ENCODE measurements around the gene TRIM4.
A peak's percentile ranks its signal among the peaks of the same experiment; 100 is the strongest.
"Not testable (repeated sequence)": the region's sequence is repeated elsewhere in the genome, so short reads cannot be mapped to it uniquely, and the experiment has no call there.

Gene TRIM4

DNA sequence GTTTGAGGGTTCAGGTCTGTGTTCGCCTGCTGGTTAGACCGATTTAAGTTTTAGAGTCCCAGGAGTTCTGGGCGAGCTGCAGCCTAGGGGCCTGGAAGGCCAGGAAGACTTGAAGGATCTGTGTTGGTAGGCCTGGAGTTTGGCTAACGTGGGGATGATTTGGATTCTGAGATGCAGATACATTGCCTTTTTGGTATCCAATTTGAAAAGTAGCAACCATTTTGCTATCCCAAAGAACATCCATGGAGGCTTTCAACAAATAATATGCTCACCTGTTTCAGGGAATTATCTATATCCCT, 433 bp upstream of the TRIM4 start:
- H3K36me3 ChIP-seq (ENCODE audit: insufficient read depth, low read length) = peaks cover 16% of the 10 kb centered on the region
- H3K4me3 ChIP-seq (ENCODE audit: low read depth, low read length) = peak overlapping the region; percentile 87
- H2AFZ ChIP-seq (ENCODE audit: low read length, unreplicated experiment) = peak overlapping the region; percentile 92
- peak overlapping the region; percentile 74 for H3K27ac ChIP-seq (ENCODE audit: low read depth, low read length)
- H3K79me2 ChIP-seq (ENCODE audit: control insufficient read depth, insufficient read depth, low read length, unreplicated experiment) = peaks cover 44% of the 10 kb centered on the region
- no peaks in the 10 kb centered on the region for H3K27me3 ChIP-seq (ENCODE audit: insufficient read depth, low read length)
- H3K4me1 ChIP-seq (ENCODE audit: control insufficient read depth, insufficient read depth, low read length, unreplicated experiment) = peaks cover 6% of the 10 kb centered on the region

- Histone ChIP-seq H3K27me3 (ENCODE audit: insufficient read depth, low read length) (no peaks in the 10 kb centered on the region), H3K36me3 (ENCODE audit: insufficient read depth, low read length) (peaks cover 28% of the 10 kb centered on the region), H3K79me2 (ENCODE audit: control insufficient read depth, insufficient read depth, low read length, unreplicated experiment) (peaks cover 52% of the 10 kb centered on the region), H2AFZ (ENCODE audit: low read length, unreplicated experiment) (no peak overlapping the region), H3K4me1 (ENCODE audit: control insufficient read depth, insufficient read depth, low read length, unreplicated experiment) (no peaks in the 10 kb centered on the region), H3K4me3 (ENCODE audit: low read depth, low read length) (no peak overlapping the region), H3K27ac (ENCODE audit: low read depth, low read length) (no peak overlapping the region)
These were observed 8.4 kb downstream of the TRIM4 start for GRCh38 chr7:99910976-99911375.

- Histone ChIP-seq H3K27ac (ENCODE audit: low read depth, low read length) (no peak overlapping the region), H2AFZ (ENCODE audit: low read length, unreplicated experiment) (no peak overlapping the region), H3K27me3 (ENCODE audit: insufficient read depth, low read length) (no peaks in the 10 kb centered on the region)
These were observed 17.7 kb downstream of the TRIM4 start for GRCh38 chr7:99901581-99901980.

DNA sequence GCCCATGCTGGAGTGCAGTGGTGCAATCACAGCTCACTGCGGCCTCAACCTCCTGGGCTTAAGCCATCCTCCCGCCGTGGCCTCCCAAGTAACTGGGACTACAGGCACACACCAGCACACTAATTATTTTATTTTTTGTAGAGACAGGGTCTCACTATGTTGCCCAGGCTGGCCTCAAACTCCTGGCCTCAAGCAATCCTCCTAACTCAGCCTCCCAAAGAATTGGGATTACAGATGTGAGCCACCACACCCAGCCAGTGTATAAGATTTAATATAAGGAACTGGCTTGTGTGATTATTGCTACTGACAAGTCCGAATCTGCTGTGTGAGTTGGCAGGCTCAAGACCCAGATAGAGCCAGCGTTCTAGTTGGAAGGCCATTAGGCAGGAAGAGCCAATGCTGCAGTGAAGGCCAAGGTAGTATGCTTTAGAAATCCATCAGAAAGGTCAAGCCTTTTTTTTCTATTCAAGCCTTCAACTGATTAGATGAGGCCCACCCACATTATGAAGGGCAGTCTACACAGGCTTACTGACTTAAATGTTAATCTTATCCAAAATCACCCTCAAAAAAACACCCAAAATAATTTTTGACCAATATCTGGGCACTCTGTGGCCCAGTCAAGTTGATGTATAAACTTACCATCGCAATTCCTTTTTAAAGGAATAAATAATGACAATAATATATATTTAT, 19.4 kb downstream of the TRIM4 start:
- H3K27ac ChIP-seq (ENCODE audit: low read depth, low read length) = no peak overlapping the region
- no peak overlapping the region for H3K4me3 ChIP-seq (ENCODE audit: low read depth, low read length)
- peaks cover 40% of the 10 kb centered on the region for H3K36me3 ChIP-seq (ENCODE audit: insufficient read depth, low read length)
- H3K27me3 ChIP-seq (ENCODE audit: insufficient read depth, low read length) = no peaks in the 10 kb centered on the region
- no peak overlapping the region for H2AFZ ChIP-seq (ENCODE audit: low read length, unreplicated experiment)
- H3K4me1 ChIP-seq (ENCODE audit: control insufficient read depth, insufficient read depth, low read length, unreplicated experiment) = no peaks in the 10 kb centered on the region
- no peaks in the 10 kb centered on the region for H3K79me2 ChIP-seq (ENCODE audit: control insufficient read depth, insufficient read depth, low read length, unreplicated experiment)

More at GRCh38 chr7:99901581-99901980, 17.7 kb downstream of the TRIM4 start:
- Histone ChIP-seq H3K4me1 (ENCODE audit: control insufficient read depth, insufficient read depth, low read length, unreplicated experiment) (no peaks in the 10 kb centered on the region), H3K4me3 (ENCODE audit: low read depth, low read length) (no peak overlapping the region), H3K79me2 (ENCODE audit: control insufficient read depth, insufficient read depth, low read length, unreplicated experiment) (no peaks in the 10 kb centered on the region), H3K36me3 (ENCODE audit: insufficient read depth, low read length) (peaks cover 48% of the 10 kb centered on the region)

- Histone ChIP-seq H3K27ac (ENCODE audit: low read depth, low read length) (no peak overlapping the region), H3K4me3 (ENCODE audit: low read depth, low read length) (no peak overlapping the region), H3K79me2 (ENCODE audit: control insufficient read depth, insufficient read depth, low read length, unreplicated experiment) (no peaks in the 10 kb centered on the region), H3K4me1 (ENCODE audit: control insufficient read depth, insufficient read depth, low read length, unreplicated experiment) (no peaks in the 10 kb centered on the region), H2AFZ (ENCODE audit: low read length, unreplicated experiment) (no peak overlapping the region), H3K27me3 (ENCODE audit: insufficient read depth, low read length) (no peaks in the 10 kb centered on the region), H3K36me3 (ENCODE audit: insufficient read depth, low read length) (peaks cover 37% of the 10 kb centered on the region)
These were observed 20.5 kb downstream of the TRIM4 start for GRCh38 chr7:99898836-99899235.

DNA sequence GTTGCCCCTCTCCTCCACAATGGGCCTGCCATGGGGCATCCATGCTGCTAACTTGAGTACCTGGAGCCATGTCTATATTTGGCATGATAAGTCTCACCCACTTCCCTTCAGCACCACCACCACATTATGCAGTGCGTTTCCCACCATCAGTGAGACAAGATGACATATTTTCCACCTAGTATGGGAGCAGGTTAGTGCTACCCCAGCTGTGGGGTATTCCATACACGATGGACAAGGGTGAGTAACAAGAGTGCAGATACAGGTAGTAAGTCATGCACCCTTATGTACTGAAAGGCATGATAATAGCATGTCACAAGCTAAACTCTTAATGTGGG, 21.3 kb downstream of the TRIM4 start:
- Histone ChIP-seq H3K79me2 (ENCODE audit: control insufficient read depth, insufficient read depth, low read length, unreplicated experiment) (no peaks in the 10 kb centered on the region), H3K4me1 (ENCODE audit: control insufficient read depth, insufficient read depth, low read length, unreplicated experiment) (no peaks in the 10 kb centered on the region), H3K27me3 (ENCODE audit: insufficient read depth, low read length) (no peaks in the 10 kb centered on the region), H3K27ac (ENCODE audit: low read depth, low read length) (no peak overlapping the region), H3K4me3 (ENCODE audit: low read depth, low read length) (no peak overlapping the region), H3K36me3 (ENCODE audit: insufficient read depth, low read length) (peaks cover 28% of the 10 kb centered on the region), H2AFZ (ENCODE audit: low read length, unreplicated experiment) (no peak overlapping the region)

- Histone ChIP-seq H3K27ac (ENCODE audit: low read depth, low read length) (no peak overlapping the region), H3K4me3 (ENCODE audit: low read depth, low read length) (no peak overlapping the region), H3K4me1 (ENCODE audit: control insufficient read depth, insufficient read depth, low read length, unreplicated experiment) (no peaks in the 10 kb centered on the region), H3K79me2 (ENCODE audit: control insufficient read depth, insufficient read depth, low read length, unreplicated experiment) (no peaks in the 10 kb centered on the region), H2AFZ (ENCODE audit: low read length, unreplicated experiment) (no peak overlapping the region), H3K27me3 (ENCODE audit: insufficient read depth, low read length) (no peaks in the 10 kb centered on the region), H3K36me3 (ENCODE audit: insufficient read depth, low read length) (peaks cover 23% of the 10 kb centered on the region)
These were observed 21.9 kb downstream of the TRIM4 start for GRCh38 chr7:99897322-99898022.

DNA sequence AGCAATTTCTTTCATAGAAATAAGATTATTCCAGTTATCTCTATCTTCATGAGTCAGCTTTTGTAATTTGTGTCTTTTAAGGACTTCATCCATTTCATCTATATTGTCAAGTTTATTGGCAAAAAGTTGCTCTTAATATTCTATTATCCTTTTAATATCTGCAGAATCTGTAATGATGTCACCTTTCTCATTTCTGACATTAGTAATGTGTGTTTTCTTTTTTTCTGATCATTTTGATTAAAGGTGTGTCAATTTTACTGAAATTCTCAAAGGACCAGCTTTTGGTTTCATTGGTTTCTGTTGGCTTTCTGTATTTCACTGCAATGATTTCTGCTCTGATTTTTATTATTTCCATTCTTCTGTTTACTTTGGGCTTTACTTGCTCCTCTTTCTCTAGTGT, 24.6 kb downstream of the TRIM4 start:
- H3K27me3 ChIP-seq (ENCODE audit: insufficient read depth, low read length) = no peaks in the 10 kb centered on the region
- no peaks in the 10 kb centered on the region for H3K79me2 ChIP-seq (ENCODE audit: control insufficient read depth, insufficient read depth, low read length, unreplicated experiment)
- no peak overlapping the region for H3K4me3 ChIP-seq (ENCODE audit: low read depth, low read length)
- H3K27ac ChIP-seq (ENCODE audit: low read depth, low read length) = no peak overlapping the region
- H3K4me1 ChIP-seq (ENCODE audit: control insufficient read depth, insufficient read depth, low read length, unreplicated experiment) = no peaks in the 10 kb centered on the region
- peaks cover 14% of the 10 kb centered on the region; the same call in 1 of the 2 replicates for H3K36me3 ChIP-seq (ENCODE audit: insufficient read depth, low read length)
- H2AFZ ChIP-seq (ENCODE audit: low read length, unreplicated experiment) = no peak overlapping the region

DNA sequence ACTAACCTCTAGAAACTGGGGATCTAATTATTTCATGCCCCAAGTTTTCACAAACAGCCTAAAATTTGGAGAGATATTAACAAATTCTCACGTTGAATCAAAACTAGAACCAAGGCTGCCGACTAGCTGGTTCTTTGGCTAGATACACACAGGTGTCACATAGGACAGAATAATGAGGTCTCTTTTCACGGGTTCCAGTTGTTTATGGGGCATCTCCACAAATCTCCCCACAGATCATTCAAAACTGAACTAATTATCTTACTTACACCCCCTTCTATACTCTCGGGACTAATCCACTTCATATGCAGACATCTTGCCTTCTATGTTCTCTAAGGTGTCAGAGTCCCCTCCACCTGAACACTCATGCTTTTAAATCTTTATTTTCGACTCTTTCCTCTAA, 26.1 kb downstream of the TRIM4 start:
- peaks cover 14% of the 10 kb centered on the region; the same call in 1 of the 2 replicates for H3K36me3 ChIP-seq (ENCODE audit: insufficient read depth, low read length)
- no peak overlapping the region for H2AFZ ChIP-seq (ENCODE audit: low read length, unreplicated experiment)
- no peak overlapping the region for H3K27ac ChIP-seq (ENCODE audit: low read depth, low read length)
- H3K4me1 ChIP-seq (ENCODE audit: control insufficient read depth, insufficient read depth, low read length, unreplicated experiment) = no peaks in the 10 kb centered on the region
- no peaks in the 10 kb centered on the region for H3K27me3 ChIP-seq (ENCODE audit: insufficient read depth, low read length)
- H3K4me3 ChIP-seq (ENCODE audit: low read depth, low read length) = no peak overlapping the region
- H3K79me2 ChIP-seq (ENCODE audit: control insufficient read depth, insufficient read depth, low read length, unreplicated experiment) = no peaks in the 10 kb centered on the region

- not testable (repeated sequence) for H3K4me1 ChIP-seq (ENCODE audit: control insufficient read depth, insufficient read depth, low read length, unreplicated experiment); H2AFZ ChIP-seq (ENCODE audit: low read length, unreplicated experiment); H3K27me3 ChIP-seq (ENCODE audit: insufficient read depth, low read length); H3K4me3 ChIP-seq (ENCODE audit: low read depth, low read length); H3K27ac ChIP-seq (ENCODE audit: low read depth, low read length); H3K79me2 ChIP-seq (ENCODE audit: control insufficient read depth, insufficient read depth, low read length, unreplicated experiment)
- H3K36me3 ChIP-seq (ENCODE audit: insufficient read depth, low read length) = peaks cover 14% of the 10 kb centered on the region; the same call in 1 of the 2 replicates
These were observed 29.0 kb downstream of the TRIM4 start for GRCh38 chr7:99890348-99890747.

GRCh38 chr7:99888366-99888765, 31.0 kb downstream of the TRIM4 start:
- peaks cover 13% of the 10 kb centered on the region; the same call in 1 of the 2 replicates for H3K27me3 ChIP-seq (ENCODE audit: insufficient read depth, low read length)
- H2AFZ ChIP-seq (ENCODE audit: low read length, unreplicated experiment); H3K79me2 ChIP-seq (ENCODE audit: control insufficient read depth, insufficient read depth, low read length, unreplicated experiment); H3K4me1 ChIP-seq (ENCODE audit: control insufficient read depth, insufficient read depth, low read length, unreplicated experiment); H3K4me3 ChIP-seq (ENCODE audit: low read depth, low read length); H3K27ac ChIP-seq (ENCODE audit: low read depth, low read length): not testable (repeated sequence)
- H3K36me3 ChIP-seq (ENCODE audit: insufficient read depth, low read length) = peaks cover 14% of the 10 kb centered on the region; the same call in 1 of the 2 replicates
